Tibial artery (tissue), 4 donors: ENCODE measurements around the gene MYLK.

Experiments used
- DNase-seq, 2 donors: peaks; one replicate each; pipeline ENCODE4 v3.0.0-alpha.2; 2019
- H3K27ac ChIP-seq, 2 donors: fragments of 200-600 bp; sonication (generic) in 1 of 2; 1 replicate in 1 of 2; 2 replicates in 1 of 2; pipeline ENCODE4 v1.5.1; 2018 to 2019; ENCODE audit warnings: mild to moderate bottlenecking in 1 of 2
- H3K27me3 ChIP-seq, 2 donors: fragments of 200-600 bp; sonication (generic) in 1 of 2; one replicate each; pipeline versions ENCODE4 v1.5.1 to v1.6.0; 2016 to 2019
- H3K36me3 ChIP-seq, 3 donors: fragments of 200-600 bp; sonication (generic) in 2 of 3; one replicate each; pipeline ENCODE4 v1.5.1; 2016 to 2019; ENCODE audit warnings: mild to moderate bottlenecking in 2 of 3
- H3K4me1 ChIP-seq, 4 donors: fragments of 200-600 bp; sonication (generic) in 2 of 4; 1 replicate in 3 of 4; 2 replicates in 1 of 4; pipeline ENCODE4 v1.5.1; 2016 to 2019
- H3K4me3 ChIP-seq, 2 donors: fragments of 200-600 bp; sonication (generic) in 1 of 2; 1 replicate in 1 of 2; 2 replicates in 1 of 2; pipeline ENCODE4 v1.5.1; 2018 to 2019; ENCODE audit warnings: mild to moderate bottlenecking in 2 of 2
- H3K9me3 ChIP-seq, 3 donors: fragments of 200-600 bp; sonication (generic) in 1 of 3; one replicate each; pipeline ENCODE4 v1.5.1; 2016 to 2019
- intact Hi-C: fragments of 100-400 bp; cut with DNase I; formaldehyde crosslinking; loops from one replicate; pipeline ENCODE4 v1.15.0; 2023; ENCODE audit warnings: low total_unique reads
- TF ChIP-seq, protein P1 (sequence below), 2 experiments: fragments of 200-600 bp in 1 of 2; fragments of 450-650 bp in 1 of 2; IDR thresholded peaks; one replicate each; pipeline ENCODE4 v1.5.1; 2017 to 2019; ENCODE audit warnings: antibody characterized with exemption in 2 of 2, mild to moderate bottlenecking in 1 of 2, moderate library complexity in 1 of 2

The MYLK gene

DNA sequence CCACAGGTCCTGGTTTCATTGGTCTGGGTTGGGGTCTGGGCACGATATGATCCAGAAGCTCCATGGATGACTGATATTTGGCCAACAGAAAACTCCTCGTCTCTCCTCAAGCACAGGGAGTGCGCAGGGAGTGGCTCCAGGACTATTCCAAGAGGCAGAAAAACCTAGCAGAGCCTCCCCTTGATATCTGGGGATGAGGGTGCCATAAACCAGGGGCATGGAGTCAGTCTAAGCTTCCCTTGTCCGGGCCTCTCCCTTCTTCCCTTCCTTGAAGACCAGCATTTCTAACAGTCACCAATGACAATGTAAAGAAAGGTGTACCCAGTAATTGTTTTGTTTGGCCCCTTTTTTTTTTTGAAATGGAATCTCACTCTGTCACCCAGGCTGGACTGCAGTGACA, 199.9 kb downstream of the MYLK start:
- H3K4me3 ChIP-seq, result no peak overlapping the region
- peaks cover 60 to 72% (median 64%) of the 10 kb centered on the region in 3 donors for H3K36me3 ChIP-seq
- peaks cover 0 to 100% (median 83%) of the 10 kb centered on the region in 4 donors for H3K4me1 ChIP-seq
- H3K27ac ChIP-seq, result peak overlapping the region; percentile 75 to 94
- H3K27me3 ChIP-seq, result no peaks in the 10 kb centered on the region
- DNase-seq, result no peak
- TF ChIP-seq, protein P1, sequence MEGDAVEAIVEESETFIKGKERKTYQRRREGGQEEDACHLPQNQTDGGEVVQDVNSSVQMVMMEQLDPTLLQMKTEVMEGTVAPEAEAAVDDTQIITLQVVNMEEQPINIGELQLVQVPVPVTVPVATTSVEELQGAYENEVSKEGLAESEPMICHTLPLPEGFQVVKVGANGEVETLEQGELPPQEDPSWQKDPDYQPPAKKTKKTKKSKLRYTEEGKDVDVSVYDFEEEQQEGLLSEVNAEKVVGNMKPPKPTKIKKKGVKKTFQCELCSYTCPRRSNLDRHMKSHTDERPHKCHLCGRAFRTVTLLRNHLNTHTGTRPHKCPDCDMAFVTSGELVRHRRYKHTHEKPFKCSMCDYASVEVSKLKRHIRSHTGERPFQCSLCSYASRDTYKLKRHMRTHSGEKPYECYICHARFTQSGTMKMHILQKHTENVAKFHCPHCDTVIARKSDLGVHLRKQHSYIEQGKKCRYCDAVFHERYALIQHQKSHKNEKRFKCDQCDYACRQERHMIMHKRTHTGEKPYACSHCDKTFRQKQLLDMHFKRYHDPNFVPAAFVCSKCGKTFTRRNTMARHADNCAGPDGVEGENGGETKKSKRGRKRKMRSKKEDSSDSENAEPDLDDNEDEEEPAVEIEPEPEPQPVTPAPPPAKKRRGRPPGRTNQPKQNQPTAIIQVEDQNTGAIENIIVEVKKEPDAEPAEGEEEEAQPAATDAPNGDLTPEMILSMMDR (IDR thresholded peaks at IDR 0.05), result no peak
- intact Hi-C loops, result no loop called here
- no peaks in the 10 kb centered on the region for H3K9me3 ChIP-seq

DNA sequence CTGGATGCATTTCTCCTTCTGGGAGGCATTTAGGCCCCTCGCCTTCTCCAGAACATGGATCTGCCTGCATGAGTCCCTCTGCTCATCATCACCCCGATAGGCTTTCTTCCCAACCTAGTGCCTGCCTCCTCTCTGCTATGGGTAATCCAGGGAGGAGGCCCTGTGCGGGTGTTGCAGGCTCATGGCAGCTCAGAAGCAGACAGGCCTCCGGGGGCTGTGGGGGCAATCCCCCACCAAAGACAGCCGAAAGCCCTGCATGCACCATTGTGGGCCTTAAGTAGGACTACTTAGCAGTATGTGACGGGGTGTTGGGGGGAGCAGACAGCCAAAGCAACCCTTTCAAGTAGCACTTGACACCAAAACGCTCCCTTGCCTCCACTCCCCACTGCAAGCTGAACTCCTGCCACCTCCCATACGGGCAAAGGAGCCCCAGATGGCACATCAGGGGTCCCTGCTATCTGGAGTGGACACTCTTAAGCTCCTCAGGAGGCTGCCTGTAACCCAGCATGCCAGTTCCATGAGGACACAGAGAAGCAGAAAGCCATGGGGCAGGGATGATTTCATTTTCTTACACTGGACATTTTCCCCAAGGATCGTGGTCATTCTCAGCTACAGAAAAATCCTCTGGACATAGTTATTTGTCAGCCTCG, 200.5 kb downstream of the MYLK start:
- Histone ChIP-seq H3K36me3 (peaks cover 60 to 66% (median 60%) of the 10 kb centered on the region in 3 donors), H3K4me3 (peak overlapping the region in 1 of 2 donors; percentile 10), H3K27ac (peak overlapping the region; percentile 75 to 94), H3K27me3 (no peaks in the 10 kb centered on the region), H3K9me3 (no peaks in the 10 kb centered on the region), H3K4me1 (peaks cover 0 to 100% (median 83%) of the 10 kb centered on the region in 4 donors)
- intact Hi-C loops, result no loop called here
- TF ChIP-seq, protein P1 (IDR thresholded peaks at IDR 0.05), result no peak
- DNase-seq, result peak in 1 of 2 donors; percentile 64

DNA sequence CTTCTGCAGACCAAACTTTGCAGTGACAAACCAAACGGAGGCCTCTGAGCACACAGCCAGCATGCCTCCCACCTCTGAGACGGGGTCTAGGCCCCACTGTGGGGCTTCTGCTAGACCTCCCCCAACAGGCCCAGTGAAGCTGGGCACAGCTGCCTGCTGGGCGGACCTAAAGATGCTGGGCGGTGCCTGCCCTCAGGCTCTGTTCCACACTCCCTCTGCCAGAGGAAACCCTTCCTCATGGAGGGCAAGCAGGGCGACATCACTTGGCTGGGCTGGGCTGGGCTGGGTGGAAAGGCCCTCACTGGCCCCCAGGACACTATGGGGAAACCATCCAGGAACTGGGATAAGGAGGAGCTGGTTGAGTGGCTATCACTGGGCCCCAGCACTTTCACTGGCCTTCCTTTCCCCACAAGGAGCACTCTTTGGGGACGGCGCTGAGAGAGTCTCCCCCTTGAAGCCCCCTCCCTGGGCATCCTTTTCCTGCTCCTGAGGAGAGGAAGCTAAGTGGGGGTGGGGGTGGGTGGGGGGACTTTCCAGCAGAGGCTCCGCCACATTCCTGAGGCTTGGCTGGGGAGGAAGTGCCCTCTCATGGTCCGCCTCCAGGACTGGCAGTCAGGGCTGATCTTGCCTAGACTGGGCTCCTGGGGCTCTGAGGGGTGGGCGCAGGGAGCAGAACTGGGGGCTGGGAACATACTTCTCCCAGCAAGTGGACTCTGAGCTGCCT, 201.2 kb downstream of the MYLK start:
- Histone ChIP-seq H3K4me1 (peaks cover 0 to 100% (median 84%) of the 10 kb centered on the region in 4 donors), H3K36me3 (peaks cover 60 to 66% (median 64%) of the 10 kb centered on the region in 3 donors), H3K4me3 (no peak overlapping the region), H3K27ac (peak overlapping the region; percentile 75 to 94), H3K27me3 (no peaks in the 10 kb centered on the region), H3K9me3 (no peaks in the 10 kb centered on the region)
- intact Hi-C loops, result no loop called here
- TF ChIP-seq, protein P1 (IDR thresholded peaks at IDR 0.05), result no peak
- peak in 1 of 2 donors; percentile 74 for DNase-seq

DNA sequence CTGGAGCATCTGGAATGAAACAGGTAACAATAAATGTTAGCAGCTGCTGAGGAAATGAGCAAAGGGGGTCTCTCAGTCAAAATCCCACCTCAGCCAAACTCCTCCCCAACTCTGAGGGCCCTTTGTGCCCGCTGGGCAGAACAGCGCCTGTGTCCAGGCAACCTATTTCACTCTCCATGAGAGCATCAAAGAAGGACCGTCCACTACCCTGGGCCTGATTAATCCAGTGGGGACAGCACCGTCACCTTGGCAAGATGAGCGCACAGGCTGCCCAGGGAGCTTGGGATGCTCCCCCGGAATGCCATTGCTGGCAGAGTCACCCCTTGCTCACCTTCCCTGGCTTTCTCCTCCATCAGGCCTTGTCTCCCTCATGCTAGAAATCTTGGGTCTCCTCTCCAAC, 201.8 kb downstream of the MYLK start:
- peak in 1 of 2 donors; percentile 56 for DNase-seq
- Histone ChIP-seq H3K9me3 (no peaks in the 10 kb centered on the region), H3K4me1 (peaks cover 0 to 100% (median 84%) of the 10 kb centered on the region in 4 donors), H3K36me3 (peaks cover 58 to 66% (median 64%) of the 10 kb centered on the region in 3 donors), H3K27me3 (no peaks in the 10 kb centered on the region), H3K27ac (peak overlapping the region; percentile 75 to 94), H3K4me3 (no peak overlapping the region)
- intact Hi-C loops, result no loop called here
- TF ChIP-seq, protein P1 (IDR thresholded peaks at IDR 0.05), result no peak

DNA sequence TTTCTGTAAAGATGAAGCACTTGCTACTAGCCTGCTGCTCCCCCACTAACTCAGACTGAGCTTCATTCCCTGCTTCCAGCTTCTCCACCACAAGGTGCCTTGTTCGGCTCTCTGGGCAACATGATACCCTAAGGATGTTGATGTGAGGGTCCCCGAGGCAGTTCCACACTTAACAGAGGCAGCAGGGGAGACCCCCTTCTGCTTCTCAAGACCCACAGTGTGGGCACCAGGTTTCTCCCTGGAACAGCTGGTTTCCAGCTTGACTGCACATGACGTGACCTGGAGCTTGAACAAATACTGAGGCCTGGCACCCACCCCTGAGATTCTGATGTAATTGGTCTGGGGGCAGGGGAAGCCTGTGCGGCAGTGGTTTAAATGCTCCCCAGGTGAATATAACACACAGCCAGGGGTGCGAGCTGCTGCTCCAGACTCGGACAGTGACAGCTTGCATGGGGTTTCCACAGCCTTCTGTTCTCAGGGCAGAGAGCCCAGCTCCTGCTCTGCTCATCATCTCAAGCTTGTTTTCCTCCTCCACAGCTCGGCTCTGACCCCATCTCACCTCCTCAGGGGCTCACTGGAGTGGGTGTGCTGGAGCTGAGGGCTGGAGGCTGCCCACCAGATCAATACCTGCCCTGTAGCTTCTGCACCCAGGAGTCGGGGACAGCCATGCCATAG, 204.3 kb downstream of the MYLK start:
- peaks cover 51 to 63% (median 61%) of the 10 kb centered on the region in 3 donors for H3K36me3 ChIP-seq
- H3K4me1 ChIP-seq, result peaks cover 0 to 100% (median 87%) of the 10 kb centered on the region in 4 donors
- intact Hi-C loops, result no loop called here
- H3K27me3 ChIP-seq, result no peaks in the 10 kb centered on the region
- DNase-seq, result no peak
- TF ChIP-seq, protein P1 (IDR thresholded peaks at IDR 0.05), result no peak
- H3K4me3 ChIP-seq, result no peak overlapping the region
- peak overlapping the region; percentile 75 to 94 for H3K27ac ChIP-seq
- no peaks in the 10 kb centered on the region for H3K9me3 ChIP-seq
